Measurements from ENCODE around the gene PIK3AP1.

- TF ChIP-seq CTCF (IDR thresholded peaks at IDR 0.05; ENCODE audit: insufficient read depth, low read depth, low read length) = no peak
- TF ChIP-seq EZH2 (IDR thresholded peaks at IDR 0.05; ENCODE audit: insufficient read depth, low read length) = no peak
Observed at GRCh38 chr10:96609510-96609909, 110.8 kb downstream of the PIK3AP1 start.

Data from astrocyte (in vitro differentiated cells and primary cell).